Mammary epithelial cell (primary cell): ENCODE results near the gene PKIG.

Experiments
- EZH2 ChIP-seq: IDR thresholded peaks from 2 replicates; pipeline ENCODE4 v1.6.1; 2012; ENCODE audit warnings: low read length, inconsistent platforms, borderline replicate concordance
- TF ChIP-seq, protein P1 (sequence below), 2 donors: IDR thresholded peaks in 1 of 2; conservative IDR thresholded peaks in 1 of 2; 2 replicates each; pipeline ENCODE4 v1.5.1; 2011 to 2012; ENCODE audit warnings: inconsistent platforms in 2 of 2, low read length in 2 of 2, mild to moderate bottlenecking in 2 of 2, control low read depth in 1 of 2, low read depth in 1 of 2; ENCODE audit not compliant: insufficient read depth in 1 of 2; ENCODE audit errors: extremely low read depth in 1 of 2

DNA sequence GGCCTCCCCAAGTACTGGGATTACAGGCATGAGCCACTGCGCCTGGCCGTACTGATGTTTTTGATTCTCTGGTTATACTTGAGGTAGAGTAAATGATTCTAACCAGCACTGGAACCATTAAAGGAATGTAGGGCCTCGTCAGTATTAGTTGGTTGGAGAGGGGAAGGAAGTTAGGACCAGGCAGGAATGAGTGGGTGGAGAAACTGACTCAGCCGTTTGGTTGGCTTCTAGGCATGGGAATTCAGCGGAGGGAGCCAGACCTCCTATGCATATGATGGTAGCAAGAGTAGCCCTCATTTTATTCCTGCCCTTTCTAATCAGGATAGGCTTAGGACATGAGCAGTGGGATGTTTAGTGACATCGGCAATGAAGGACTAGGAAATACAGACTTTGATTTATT lies 41.5 kb upstream of the PKIG start:
- TF ChIP-seq, protein P1, sequence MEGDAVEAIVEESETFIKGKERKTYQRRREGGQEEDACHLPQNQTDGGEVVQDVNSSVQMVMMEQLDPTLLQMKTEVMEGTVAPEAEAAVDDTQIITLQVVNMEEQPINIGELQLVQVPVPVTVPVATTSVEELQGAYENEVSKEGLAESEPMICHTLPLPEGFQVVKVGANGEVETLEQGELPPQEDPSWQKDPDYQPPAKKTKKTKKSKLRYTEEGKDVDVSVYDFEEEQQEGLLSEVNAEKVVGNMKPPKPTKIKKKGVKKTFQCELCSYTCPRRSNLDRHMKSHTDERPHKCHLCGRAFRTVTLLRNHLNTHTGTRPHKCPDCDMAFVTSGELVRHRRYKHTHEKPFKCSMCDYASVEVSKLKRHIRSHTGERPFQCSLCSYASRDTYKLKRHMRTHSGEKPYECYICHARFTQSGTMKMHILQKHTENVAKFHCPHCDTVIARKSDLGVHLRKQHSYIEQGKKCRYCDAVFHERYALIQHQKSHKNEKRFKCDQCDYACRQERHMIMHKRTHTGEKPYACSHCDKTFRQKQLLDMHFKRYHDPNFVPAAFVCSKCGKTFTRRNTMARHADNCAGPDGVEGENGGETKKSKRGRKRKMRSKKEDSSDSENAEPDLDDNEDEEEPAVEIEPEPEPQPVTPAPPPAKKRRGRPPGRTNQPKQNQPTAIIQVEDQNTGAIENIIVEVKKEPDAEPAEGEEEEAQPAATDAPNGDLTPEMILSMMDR (conservative IDR thresholded peaks at IDR 0.05 in 1 of 2, IDR thresholded peaks at IDR 0.05 in 1 of 2; ENCODE audit: extremely low read depth in 1 of 2, insufficient read depth in 1 of 2, low read depth in 1 of 2, low read length in 2 of 2), result no peak
- no peak for TF ChIP-seq EZH2
